CD4-positive, alpha-beta T cell (primary cell): Measurements from ENCODE around the gene SPG7. TPM values are rescaled to one million over a fixed set of nuclear protein-coding genes. Genes with fewer than 3 reads are reported as not detected.

ENCODE experiments used
- ATAC-seq: fragments of 200-7000 bp; cut with Tn5 transposase; one replicate; pipeline ENCODE4 v1.10.0; 2022; ENCODE audit warnings: mild to moderate bottlenecking; ENCODE audit not compliant: poor library complexity
- CTCF ChIA-PET: fragments of 350-600 bp; sonication (Branson Sonifier 250); formaldehyde crosslinking; loops from one replicate; lab custom pipeline; 2021; ENCODE audit warnings: antibody characterized with exemption, inconsistent platforms; lab: Charles Lee
- POLR2A ChIA-PET: fragments of 350-600 bp; sonication (Branson Sonifier 250); formaldehyde crosslinking; loops from one replicate; lab custom pipeline; 2021; ENCODE audit warnings: antibody characterized with exemption, inconsistent platforms; lab: Charles Lee
- DNase-seq, 14 experiments: peaks; one replicate each; pipeline ENCODE4 v3.0.0-alpha.2; 2013 to 2020; ENCODE audit warnings: mixed read lengths in 2 of 14
- H3K27ac ChIP-seq, 2 donors: one replicate each; pipeline versions ENCODE4 v1.5.1 to v1.7.0; 2013; ENCODE audit warnings: low read length in 2 of 2, low read depth in 1 of 2, mild to moderate bottlenecking in 1 of 2
- H3K27me3 ChIP-seq, 2 experiments: 1 replicate in 1 of 2; 2 replicates in 1 of 2; pipeline versions ENCODE4 v1.6.1 to v1.7.0; 2013; ENCODE audit warnings: low read length in 2 of 2, control low read depth in 1 of 2, mild to moderate bottlenecking in 1 of 2, moderate library complexity in 1 of 2; ENCODE audit not compliant: insufficient read depth in 2 of 2, control insufficient read depth in 1 of 2
- H3K36me3 ChIP-seq: one replicate; pipeline ENCODE4 v1.6.1; 2013; ENCODE audit warnings: low read length, control low read depth; ENCODE audit not compliant: insufficient read depth
- H3K4me1 ChIP-seq: one replicate; pipeline ENCODE4 v1.6.1; 2013; ENCODE audit warnings: low read length, control low read depth; ENCODE audit not compliant: insufficient read depth
- H3K4me3 ChIP-seq: one replicate; pipeline ENCODE4 v1.5.1; 2013; ENCODE audit warnings: mild to moderate bottlenecking, low read length, moderate library complexity
- H3K9me3 ChIP-seq, 2 experiments: 1 replicate in 1 of 2; 2 replicates in 1 of 2; pipeline versions ENCODE4 v1.6.1 to v1.7.0; 2013; ENCODE audit warnings: low read length in 2 of 2, mild to moderate bottlenecking in 2 of 2, control low read depth in 1 of 2, moderate library complexity in 1 of 2; ENCODE audit not compliant: control insufficient read depth in 1 of 2, insufficient read depth in 1 of 2
- H3K27ac Mint-ChIP-seq: one replicate; pipeline ENCODE4 v1.8.0; 2020; ENCODE audit warnings: mixed read lengths
- H3K27me3 Mint-ChIP-seq: one replicate; pipeline ENCODE4 v1.8.0; 2021; ENCODE audit warnings: mixed read lengths
- H3K36me3 Mint-ChIP-seq: one replicate; pipeline ENCODE4 v1.8.0; 2021; ENCODE audit warnings: low read depth, mixed read lengths
- H3K4me1 Mint-ChIP-seq: one replicate; pipeline ENCODE4 v1.8.0; 2021; ENCODE audit warnings: low read depth, mixed read lengths
- H3K4me3 Mint-ChIP-seq: one replicate; pipeline ENCODE4 v1.8.0; 2020; ENCODE audit warnings: mild to moderate bottlenecking, mixed read lengths
- H3K9me3 Mint-ChIP-seq: one replicate; pipeline ENCODE4 v1.8.0; 2020; ENCODE audit warnings: mixed read lengths
- CTCF ChIP-seq: fragments of 200-600 bp; IDR thresholded peaks from one replicate; pipeline ENCODE4 v1.8.0; 2022; ENCODE audit warnings: antibody characterized with exemption, mild to moderate bottlenecking
- intact Hi-C, 2 experiments: fragments of 100-400 bp; cut with DNase I in 1 of 2; cut with micrococcal nuclease in 1 of 2; formaldehyde crosslinking; loops; one replicate each; pipeline versions ENCODE4 v1.15.1 to v1.9.0; 2023 to 2025; cut with DNase I, micrococcal nuclease
- total RNA-seq, 174 experiments: library from RNA in 2 of 174; stranded (reverse) in 2 of 174; gene quantifications; one replicate each; pipeline ENCODE4 v1.2.3 and lab custom pipeline; 2021 to 2026

The SPG7 gene
- total RNA-seq, 2 experiments from 2014 or later = 163 to 167 TPM

- peak overlapping the region; percentile 71 for H3K27ac Mint-ChIP-seq
- ChIA-PET CTCF (interaction anchor here (1.0 to 1.2 kb wide), 2 partner anchors 16 to 82 kb away, joined by 3 to 4 read pairs; no protein-coding TSS in a partner anchor), POLR2A (interaction anchor here (0.9 to 1.1 kb wide), 4 partner anchors 13 to 31 kb away, joined by 3 to 4 read pairs (median 4); no protein-coding TSS in a partner anchor)
- H3K36me3 ChIP-seq = peaks cover 3% of the 10 kb centered on the region
- peak overlapping the region; percentile 62 for H3K4me3 Mint-ChIP-seq
- peaks cover 25% of the 10 kb centered on the region for H3K36me3 Mint-ChIP-seq
- H3K4me1 ChIP-seq = peaks cover 98% of the 10 kb centered on the region
- H3K4me3 ChIP-seq = no peak overlapping the region
- intact Hi-C loops = no loop called here
- peaks cover 2% of the 10 kb centered on the region for H3K9me3 Mint-ChIP-seq
- no peaks in the 10 kb centered on the region for H3K27me3 ChIP-seq
- no peak overlapping the region for H3K27ac ChIP-seq
- H3K4me1 Mint-ChIP-seq = peaks cover 91% of the 10 kb centered on the region
- DNase-seq = peak in 1 of 14 experiments; percentile 34
- no peak for TF ChIP-seq CTCF
- no peak for ATAC-seq
- no peaks in the 10 kb centered on the region for H3K27me3 Mint-ChIP-seq
- H3K9me3 ChIP-seq = no peaks in the 10 kb centered on the region
Observed at GRCh38 chr16:89476379-89476778, 31.8 kb upstream of the SPG7 start.

- no peaks in the 10 kb centered on the region for H3K27me3 Mint-ChIP-seq
- no peak for TF ChIP-seq CTCF
- H3K27ac ChIP-seq = no peak overlapping the region
- no peaks in the 10 kb centered on the region for H3K9me3 ChIP-seq
- H3K36me3 ChIP-seq = peaks cover 3% of the 10 kb centered on the region
- POLR2A ChIA-PET = interaction anchor here (0.9 to 1.1 kb wide), 4 partner anchors 12 to 31 kb away, joined by 3 to 4 read pairs (median 4); no protein-coding TSS in a partner anchor
- no peak for DNase-seq
- peaks cover 27% of the 10 kb centered on the region for H3K36me3 Mint-ChIP-seq
- CTCF ChIA-PET = interaction anchor here (1.0 to 1.2 kb wide), 2 partner anchors 16 to 81 kb away, joined by 3 to 4 read pairs; no protein-coding TSS in a partner anchor
- peaks cover 91% of the 10 kb centered on the region for H3K4me1 Mint-ChIP-seq
- peaks cover 2% of the 10 kb centered on the region for H3K9me3 Mint-ChIP-seq
- H3K4me3 Mint-ChIP-seq = peak overlapping the region; percentile 62
- ATAC-seq = peak; percentile 32
- no peak overlapping the region for H3K4me3 ChIP-seq
- no peaks in the 10 kb centered on the region for H3K27me3 ChIP-seq
- intact Hi-C loops = no loop called here
- H3K4me1 ChIP-seq = peaks cover 98% of the 10 kb centered on the region
- peak overlapping the region; percentile 71 for H3K27ac Mint-ChIP-seq
Observed at GRCh38 chr16:89476811-89477261, 31.4 kb upstream of the SPG7 start.

GRCh38 chr16:89478576-89479221 is 29.5 kb upstream of the SPG7 start:
- Histone ChIP-seq H3K27me3 (no peaks in the 10 kb centered on the region), H3K4me3 (peak overlapping the region; percentile 0), H3K36me3 (peaks cover 3% of the 10 kb centered on the region), H3K27ac (no peak overlapping the region), H3K4me1 (peaks cover 98% of the 10 kb centered on the region), H3K9me3 (no peaks in the 10 kb centered on the region)
- peaks cover 30% of the 10 kb centered on the region for H3K36me3 Mint-ChIP-seq
- ATAC-seq (peak; percentile 41), DNase-seq (peak in 2 of 14 experiments; percentile 9 to 15)
- TF ChIP-seq CTCF = no peak
- H3K4me3 Mint-ChIP-seq = peak overlapping the region; percentile 81
- intact Hi-C loops = no loop called here
- H3K9me3 Mint-ChIP-seq = peaks cover 2% of the 10 kb centered on the region
- peak overlapping the region; percentile 97 for H3K27ac Mint-ChIP-seq
- H3K4me1 Mint-ChIP-seq = peaks cover 91% of the 10 kb centered on the region
- H3K27me3 Mint-ChIP-seq = no peaks in the 10 kb centered on the region
- CTCF ChIA-PET = no interaction called here
- POLR2A ChIA-PET = no interaction called here
